ENCODE measurements around the gene CBX3.
"Not testable (repeated sequence)": the region's sequence is repeated elsewhere in the genome, so short reads cannot be mapped to it uniquely, and the experiment has no call there.

The CBX3 gene

DNA sequence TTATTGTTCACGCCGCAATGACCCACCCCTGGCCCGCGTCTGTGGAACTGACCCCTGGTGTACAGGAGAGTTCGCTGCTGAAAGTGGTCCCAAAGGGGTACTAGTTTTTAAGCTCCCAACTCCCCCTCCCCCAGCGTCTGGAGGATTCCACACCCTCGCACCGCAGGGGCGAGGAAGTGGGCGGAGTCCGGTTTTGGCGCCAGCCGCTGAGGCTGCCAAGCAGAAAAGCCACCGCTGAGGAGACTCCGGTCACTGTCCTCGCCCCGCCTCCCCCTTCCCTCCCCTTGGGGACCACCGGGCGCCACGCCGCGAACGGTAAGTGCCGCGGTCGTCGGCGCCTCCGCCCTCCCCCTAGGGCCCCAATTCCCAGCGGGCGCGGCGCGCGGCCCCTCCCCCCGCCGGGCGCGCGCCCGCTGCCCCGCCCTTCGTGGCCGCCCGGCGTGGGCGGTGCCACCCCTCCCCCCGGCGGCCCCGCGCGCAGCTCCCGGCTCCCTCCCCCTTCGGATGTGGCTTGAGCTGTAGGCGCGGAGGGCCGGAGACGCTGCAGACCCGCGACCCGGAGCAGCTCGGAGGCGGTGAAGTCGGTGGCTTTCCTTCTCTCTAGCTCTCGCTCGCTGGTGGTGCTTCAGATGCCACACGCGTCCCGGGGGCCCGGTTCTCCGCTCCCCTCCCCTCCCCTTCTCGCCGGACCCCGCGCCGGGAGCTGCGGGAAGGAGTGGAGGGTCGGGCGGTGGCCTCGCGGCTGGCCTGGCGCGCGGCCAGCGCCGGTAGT is at the start of gene CBX3:
TSS of gene CBX3 (plus strand) at position 499 of the 772 bp plus-strand sequence. CDS start 1,254 bp downstream, outside the sequence.
- DNase-seq (ENCODE audit: low read depth), result peak; percentile 45

DNA sequence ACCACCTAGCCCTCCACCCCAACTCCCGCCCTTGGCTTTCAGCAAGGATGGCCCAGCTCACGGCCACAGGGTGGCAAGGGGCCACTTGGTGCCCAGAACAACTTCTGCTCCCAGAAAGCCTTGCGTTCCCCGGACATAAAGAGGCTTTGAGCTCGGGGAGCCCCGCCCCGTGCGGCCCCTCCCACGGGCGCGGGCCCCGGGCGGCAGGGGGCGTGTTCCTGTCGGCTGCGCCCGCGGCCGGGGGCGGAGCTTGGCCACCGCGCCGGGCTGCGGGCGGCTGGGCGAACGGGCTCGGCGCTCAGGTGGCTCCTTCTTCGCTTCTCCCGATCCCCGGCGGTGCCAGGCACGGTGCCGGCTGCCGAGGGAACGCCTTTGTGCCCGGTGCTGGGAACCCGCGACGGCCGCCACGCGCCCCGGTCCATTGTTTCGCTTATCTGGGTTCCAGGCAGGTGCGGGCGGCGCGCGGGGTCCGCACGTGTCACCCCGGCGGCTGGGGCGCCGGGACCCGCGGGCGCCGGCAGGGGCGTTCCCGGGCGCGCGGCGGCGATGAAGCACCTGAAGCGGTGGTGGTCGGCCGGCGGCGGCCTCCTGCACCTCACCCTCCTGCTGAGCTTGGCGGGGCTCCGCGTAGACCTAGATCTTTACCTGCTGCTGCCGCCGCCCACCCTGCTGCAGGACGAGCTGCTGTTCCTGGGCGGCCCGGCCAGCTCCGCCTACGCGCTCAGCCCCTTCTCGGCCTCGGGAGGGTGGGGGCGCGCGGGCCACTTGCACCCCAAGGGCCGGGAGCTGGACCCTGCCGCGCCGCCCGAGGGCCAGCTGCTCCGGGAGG is 49.4 kb upstream of the CBX3 start, which contains the start of gene NFE2L3:
TSS of gene NFE2L3 (plus strand) at position 246 of the 829 bp plus-strand sequence. CDS start at position 547, 301 bp downstream.
- DNase-seq (ENCODE audit: low read depth), result no peak

DNA sequence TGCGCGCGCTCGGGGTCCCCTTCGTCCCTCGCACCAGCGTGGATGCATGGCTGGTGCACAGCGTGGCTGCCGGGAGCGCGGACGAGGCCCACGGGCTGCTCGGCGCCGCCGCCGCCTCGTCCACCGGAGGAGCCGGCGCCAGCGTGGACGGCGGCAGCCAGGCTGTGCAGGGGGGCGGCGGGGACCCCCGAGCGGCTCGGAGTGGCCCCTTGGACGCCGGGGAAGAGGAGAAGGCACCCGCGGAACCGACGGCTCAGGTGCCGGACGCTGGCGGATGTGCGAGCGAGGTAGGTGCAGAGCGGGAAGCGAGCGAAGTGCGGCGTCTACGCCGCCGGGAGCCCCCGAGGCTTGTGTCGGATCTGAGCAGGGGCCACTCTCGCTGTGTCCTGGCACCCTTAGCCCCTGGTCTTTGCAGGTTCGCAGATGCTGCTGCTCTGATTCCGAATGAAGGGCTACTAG is 48.7 kb upstream of the CBX3 start:
- DNase-seq (ENCODE audit: low read depth), result not testable (repeated sequence)

DNA sequence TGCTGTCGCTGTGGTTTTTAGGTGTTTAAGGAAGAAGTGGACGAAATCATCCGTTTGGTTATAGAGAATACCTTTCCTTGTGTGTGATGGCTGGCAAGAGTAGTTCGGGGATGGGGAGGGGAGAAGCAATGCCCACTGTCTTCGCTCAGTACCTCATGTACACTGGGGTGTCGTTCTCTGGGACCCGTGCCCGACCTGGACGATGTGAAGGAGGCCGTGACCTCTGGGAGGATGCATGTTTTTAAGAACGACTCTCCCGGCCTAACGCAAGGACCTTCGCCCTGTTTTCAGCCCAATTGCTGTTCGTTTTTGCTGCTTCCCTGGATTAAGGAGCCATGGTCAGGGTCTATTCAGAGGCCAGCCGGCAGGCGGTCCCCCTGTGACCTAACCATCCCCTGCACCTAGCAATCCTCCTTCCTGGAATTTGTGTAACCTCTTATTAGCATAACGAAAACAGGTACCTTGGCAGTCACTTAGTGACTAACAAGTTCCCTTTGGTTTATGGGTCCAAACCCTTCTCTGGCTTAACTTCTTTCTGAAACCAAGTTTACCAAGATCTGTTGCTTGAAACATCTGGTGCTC is 48.2 kb upstream of the CBX3 start:
- DNase-seq (ENCODE audit: low read depth), result no peak

DNA sequence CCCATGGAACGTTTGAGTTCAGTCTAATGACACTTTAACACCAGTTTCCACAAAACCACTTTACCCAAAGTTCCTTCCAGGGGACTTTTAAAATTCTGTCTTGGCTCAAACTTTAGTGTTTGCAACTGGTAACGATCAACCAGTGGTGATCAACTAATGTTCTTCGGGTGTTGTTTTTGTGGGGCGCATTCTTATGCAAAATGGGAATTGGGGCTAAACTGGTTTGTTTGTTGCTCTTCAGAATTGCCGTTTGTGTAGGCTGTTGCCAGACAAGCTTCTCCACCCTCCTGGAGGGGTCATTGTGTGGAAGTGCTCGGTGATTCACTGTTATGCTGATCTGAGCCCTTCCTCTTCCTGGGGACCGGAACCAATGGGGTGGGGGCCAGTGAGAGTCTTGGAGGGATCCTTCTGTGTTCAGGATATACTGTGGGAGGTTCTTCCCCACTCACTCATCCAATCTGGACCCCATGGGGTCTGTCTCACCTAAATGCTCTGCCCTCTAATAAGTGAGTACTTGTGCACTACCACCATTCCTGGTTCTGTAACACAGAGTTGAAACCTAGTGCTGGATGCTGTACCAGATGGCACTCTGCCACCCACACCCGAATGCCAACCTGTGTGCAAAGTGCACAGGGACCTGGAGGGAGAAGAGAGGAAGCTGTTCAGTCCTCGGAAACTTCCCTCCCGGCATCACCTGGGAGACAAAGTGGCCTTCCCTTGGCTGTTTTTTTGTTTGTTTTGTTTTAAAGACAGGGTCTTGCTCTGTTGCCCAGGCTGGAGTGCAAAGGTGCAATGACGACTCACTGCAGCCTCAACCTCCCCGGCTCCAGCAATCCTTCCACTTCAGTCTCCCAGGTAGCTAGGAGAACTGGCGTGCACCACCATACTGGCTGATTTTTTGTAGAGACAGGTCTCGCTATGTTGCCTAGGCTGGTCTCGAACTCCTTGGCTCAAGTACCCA is 47.4 kb upstream of the CBX3 start:
- no peak for DNase-seq (ENCODE audit: low read depth)

DNA sequence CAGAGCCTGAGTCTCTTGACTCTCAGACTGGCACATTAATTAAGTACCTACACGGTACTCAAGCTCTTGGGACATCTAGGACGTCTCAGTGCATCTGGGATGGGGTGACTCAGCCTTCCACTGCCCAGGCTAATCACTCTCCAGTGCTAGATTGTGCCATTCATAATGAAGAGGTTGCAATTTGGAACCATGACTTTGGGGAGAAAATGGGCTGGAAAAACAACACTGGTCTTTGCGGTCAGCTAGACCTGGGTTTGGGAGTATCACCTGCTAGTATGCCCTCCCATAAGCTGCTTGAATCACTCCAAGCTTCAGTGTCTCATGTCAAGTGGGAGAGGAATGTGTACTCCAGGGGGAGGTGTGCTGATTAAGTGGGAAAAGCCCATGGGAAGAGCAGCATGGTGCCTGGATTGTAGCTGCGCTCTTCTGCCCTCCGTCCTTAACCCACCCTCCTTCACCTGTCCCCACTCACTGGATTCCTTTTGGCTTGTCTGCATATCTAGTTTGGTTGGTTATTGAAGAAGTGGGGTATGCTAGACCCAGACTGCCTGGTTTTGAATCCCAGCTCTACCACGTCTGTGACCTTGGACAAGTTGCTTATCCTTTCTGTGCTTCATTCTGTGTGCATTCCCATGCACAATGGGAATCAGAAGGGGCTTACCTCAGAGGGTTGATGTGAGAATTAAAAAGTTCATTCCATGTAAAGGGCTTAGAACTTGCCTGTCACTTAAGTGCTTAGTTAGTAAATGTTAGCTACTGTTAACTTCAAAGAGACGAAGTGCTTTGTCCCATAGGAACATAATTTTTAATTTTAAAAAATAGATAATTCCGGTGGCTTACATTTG is 45.8 kb upstream of the CBX3 start:
- DNase-seq (ENCODE audit: low read depth), result no peak

DNA sequence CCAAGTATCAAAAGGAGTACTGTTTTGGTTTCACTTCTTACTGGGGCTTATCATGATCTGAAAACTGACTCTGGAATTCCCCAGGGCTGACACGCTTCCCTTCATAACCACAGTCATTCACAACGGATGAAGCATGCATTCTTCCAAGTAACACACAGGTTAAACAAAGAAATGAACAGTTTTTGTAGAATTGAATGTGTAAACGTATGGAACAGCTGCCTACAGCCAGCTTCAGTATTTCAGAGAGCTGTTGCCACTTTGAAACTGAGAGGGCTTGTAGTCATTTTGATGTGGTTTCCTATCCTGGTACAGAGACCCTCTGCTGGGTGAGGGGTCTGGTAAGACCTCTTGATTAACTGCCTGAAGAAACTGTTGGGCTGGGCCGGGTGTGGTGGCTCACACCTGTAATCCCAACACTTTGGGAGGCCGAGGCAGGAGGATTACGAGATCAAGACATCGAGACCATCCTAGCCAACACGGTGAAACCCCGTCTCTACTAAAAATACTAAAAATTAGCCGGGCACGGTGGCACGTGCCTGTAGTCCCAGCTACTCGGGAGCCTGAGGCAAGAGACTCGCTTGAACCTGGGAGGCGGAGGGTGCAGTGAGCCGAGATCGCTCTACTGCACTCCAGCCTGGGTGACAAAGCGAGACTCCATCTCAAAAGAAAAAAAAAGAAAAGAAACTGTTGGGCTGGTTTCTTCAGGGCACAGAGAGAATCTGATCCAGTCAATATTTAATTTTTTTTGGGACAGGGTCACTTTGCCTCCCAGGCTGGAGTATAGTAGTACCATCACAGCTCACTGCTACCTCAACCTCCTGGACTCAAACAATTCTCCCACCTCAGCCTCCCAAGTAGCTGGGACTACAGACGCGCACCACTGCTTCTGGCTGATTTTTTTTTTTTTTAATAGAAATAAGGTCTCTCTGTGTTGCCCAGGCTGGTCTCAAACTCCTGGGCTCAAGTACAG is 44.8 kb upstream of the CBX3 start:
- peak; percentile 50 for DNase-seq (ENCODE audit: low read depth)

DNA sequence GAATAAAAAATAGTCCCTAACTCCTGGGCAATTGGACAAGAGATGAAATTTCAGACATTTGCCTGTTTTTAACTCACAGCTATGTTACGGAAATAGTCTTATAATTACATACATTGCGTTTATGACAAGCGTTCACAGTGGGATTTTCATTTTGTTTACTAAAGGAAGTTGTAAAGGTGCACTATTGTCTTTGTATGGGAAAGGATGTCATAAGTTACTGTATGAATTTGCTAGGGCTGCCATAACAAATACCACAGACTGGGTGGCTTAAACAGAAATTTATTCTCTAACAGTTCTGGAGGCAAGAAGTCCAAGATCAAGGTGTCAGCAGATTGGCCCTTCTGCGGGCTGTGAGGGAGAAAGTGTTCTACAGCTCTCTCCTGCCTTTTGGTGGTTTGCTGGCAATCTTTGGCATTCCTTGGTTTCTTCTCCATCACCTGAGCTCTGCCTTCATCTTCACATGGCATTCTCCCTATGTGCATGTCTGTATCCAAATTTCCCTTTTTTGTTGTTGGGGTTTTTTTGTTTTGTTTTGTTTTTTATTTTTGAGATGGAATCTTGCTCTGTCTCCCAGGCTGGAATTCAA is 43.9 kb upstream of the CBX3 start:
- DNase-seq (ENCODE audit: low read depth), result no peak

DNA sequence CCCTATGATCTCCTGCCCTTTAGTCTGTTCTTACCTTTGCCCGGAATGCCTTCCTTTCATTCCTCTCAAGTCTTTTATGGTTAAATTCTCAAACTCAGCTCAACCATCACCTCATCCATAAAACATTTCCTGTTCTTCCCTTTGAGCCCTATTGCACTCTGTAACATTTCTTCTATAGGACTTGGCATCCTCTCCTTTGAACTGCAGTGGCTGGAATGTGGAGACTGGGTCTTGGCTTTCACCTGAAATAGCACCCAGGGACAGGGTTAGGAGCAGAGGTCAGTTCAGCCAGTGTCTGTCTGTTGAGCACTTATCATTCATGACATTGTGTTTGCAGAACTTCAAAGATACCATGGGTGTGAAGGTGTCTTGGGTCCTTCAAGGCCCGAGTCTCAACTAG is 42.3 kb upstream of the CBX3 start:
- no peak for DNase-seq (ENCODE audit: low read depth)

DNA sequence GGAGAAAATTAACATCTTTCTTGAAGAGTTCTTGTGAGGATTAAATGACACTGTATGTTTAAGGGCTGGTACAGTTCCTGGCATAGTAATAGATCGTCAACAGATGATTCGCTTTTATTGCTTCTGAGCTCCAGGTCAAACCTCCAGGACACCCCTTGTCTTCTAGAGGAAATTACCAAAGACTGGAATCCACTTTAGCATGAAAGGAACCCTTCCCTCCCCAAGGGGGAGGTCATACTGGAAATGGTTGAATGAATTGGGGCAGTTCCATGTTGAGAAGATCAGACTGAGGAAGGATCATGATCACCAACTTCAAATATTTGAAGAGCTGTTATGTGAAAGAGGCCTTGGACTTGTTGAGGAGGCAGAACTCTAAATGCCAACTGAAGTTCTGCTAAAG is 40.6 kb upstream of the CBX3 start:
- no peak for DNase-seq (ENCODE audit: low read depth)

DNA sequence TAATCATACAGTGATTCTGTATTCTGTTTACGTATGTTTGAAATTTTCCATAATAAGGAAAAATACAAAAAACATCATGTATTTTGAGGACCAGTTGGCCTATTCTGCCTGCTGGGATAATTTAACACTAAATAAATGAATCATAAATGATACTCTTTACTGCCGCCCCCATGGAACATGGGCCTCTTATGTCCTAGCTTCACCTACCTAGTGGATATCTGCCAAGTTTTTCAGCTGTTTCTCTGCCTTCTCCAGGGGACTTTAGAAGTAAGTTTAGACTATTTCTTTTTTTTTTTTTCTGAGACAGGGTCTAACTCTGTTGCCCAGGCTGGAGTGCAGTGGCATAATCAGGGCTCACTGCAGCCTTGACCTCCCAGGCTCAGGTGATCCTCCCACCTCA is 39.1 kb upstream of the CBX3 start:
- DNase-seq (ENCODE audit: low read depth), result no peak

DNA sequence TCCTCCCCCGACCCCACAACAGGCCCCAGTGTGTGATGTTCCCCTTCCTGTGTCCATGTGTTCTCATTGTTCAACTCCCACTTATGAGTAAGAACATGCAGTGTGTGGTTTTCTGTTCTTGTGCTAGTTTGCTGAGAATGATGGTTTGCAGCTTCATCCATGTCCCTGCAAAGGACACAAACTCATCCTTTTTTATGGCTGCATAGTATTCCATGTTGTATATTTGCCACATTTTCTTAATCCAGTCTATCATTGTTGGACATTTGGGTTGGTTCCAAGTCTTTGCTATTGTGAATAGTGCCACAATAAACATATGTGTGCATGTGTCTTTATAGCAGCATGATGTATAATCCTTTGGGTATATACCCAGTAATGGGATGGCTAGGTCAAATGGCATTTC is 37.7 kb upstream of the CBX3 start:
- not testable (repeated sequence) for DNase-seq (ENCODE audit: low read depth)

DNA sequence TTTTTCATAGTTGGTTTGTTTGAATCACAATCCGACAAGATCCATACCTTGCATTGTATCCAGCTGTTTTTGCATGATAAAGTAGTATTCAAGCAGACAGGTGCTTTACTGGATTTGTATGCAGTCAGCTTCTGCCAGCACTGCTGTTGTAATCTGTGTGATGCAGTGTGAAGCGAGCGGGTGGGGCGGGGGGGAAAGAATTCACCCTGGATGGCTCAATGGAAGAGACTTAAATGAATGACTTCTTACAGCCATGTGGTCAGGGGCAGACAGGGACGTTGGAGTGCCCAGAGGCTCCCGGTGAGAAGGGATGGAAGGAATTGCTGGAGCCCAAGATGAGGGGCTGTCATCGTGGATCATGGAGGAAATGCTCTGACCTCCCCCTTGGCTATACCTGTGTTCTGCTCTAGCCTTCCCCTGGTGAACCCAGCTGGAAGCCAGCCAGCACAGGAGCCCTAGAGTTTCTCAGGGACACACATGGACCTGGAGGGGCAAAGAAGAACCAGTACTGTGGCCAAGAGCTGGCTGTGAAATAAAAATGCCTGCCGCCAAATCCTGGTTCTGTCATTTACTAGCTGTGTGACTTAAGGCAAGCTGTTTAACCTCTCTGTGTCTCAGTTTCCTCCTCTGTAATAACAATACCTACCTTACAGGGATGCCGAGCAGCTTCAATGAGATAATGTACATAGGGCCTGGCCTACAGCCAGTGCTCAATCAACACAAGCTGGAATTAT is 35.4 kb upstream of the CBX3 start:
- no peak for DNase-seq (ENCODE audit: low read depth)

DNA sequence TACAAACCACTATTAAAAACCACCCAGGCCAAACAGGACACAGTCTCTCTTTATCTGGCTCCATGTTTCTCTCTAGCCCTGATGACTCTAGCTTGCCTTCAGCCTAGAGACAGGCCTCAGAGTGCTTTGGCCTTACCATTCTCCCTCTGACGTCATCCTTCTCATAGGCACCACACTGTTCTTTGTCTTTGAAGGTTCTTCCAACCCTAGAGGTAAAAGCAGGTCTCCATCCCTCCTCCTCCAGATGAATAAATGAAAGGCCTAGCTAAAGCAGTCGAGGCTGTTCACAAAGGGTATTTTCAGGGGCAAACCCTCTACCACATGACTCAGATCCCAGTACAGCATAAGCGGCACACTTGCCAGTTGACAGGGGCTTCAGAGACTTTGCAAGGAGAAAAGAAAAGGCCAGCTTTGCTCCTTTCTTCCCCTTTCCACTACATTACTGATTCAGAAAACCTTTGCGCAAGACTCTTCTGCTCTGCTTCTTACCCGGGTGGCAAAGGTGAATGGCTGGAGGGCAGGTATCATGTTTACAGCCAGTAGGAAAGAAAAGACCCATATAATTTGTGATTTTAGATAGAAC is 34.8 kb upstream of the CBX3 start:
- no peak for DNase-seq (ENCODE audit: low read depth)

DNA sequence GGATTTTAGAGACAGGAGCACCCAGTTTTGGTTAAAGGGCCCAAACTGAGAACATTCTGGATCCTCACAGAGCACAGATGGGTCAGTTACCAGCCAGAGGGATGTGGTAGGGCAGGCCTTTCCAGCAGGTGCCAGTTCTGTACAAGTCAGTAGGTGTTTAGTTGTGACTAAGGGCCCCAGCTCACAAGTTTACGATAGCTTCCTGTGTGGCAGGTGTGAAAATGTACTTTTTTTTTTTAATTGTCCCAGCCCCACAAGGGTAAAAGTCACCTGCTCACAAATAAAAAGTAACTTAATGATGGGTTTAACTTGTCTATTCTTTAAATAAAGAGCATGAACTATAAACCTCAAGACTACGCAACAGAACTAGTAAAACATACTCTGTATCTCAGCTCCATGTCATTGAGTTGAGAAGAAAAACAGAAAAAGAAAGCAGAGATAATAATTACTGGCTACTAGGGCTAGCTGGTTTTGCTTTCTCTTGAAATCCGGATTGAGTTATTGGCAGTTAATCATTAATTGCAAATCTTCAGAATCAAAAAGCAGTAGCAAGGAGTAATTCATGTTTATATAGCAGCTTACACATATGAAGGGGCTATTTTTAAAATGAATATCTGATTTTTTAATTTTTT is 34.1 kb upstream of the CBX3 start:
- no peak for DNase-seq (ENCODE audit: low read depth)

DNA sequence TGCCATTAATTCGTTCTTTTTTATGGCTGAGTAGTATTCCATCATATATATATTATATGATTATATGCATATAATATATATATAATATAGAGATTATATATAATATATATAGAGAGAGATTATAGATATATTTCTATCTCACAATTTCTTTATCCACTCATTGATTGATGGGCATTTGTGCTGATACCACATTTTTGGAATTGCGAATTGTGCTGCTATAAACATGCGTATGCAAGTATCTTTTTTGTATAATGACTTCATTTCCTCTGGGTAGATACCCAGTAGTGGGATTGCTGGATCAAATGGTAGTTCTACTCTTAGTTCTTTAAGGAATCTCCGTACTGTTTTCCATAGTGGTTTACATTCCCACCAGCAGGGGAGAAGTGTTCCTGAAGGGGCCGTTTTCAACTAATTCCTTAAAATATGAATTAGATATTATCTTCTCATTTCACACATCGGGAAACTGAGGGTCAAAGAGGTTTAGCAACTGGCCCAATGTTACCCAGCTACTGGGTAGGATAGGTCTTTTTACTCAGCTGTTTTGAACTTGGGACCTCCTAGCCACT is 33.0 kb upstream of the CBX3 start:
- DNase-seq (ENCODE audit: low read depth), result no peak

DNA sequence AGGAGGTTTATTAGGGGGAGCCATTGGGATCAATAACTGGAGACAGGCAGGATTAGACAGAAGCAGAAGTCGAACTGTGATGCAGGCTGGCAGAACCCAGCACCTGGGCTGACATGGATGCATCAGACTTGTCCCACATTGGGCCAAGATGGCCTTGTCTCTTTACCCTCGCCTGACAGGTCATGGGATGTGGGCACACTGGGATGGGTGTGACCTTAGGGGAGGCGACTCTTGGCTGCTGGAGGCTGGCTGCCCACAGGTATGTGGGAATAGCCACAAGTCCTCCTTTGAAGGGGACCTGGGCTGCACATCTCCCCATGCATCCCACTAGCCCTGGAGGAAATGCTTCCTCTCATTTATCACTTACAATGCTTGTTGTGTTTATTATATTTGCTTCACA is 32.3 kb upstream of the CBX3 start:
- DNase-seq (ENCODE audit: low read depth), result no peak

Data from stromal cell of bone marrow (primary cell).